ENCODE results near the gene BICD2. TPM values are rescaled to one million over a fixed set of nuclear protein-coding genes. Genes with fewer than 3 reads are reported as not detected.

Gene BICD2
- total RNA-seq, 1 donor from 2014 or later: 25.5 TPM

GRCh38 chr9:92760070-92760469 is 4.6 kb downstream of the BICD2 start:
- no peak for DNase-seq (ENCODE audit: low spot score, unreplicated experiment)
- Mint-ChIP-seq H3K9me3 (ENCODE audit: low read depth) (peaks cover 5% of the 10 kb centered on the region), H3K27ac (no peak overlapping the region), H3K4me3 (ENCODE audit: low read depth) (no peak overlapping the region), H3K4me1 (ENCODE audit: low read depth) (peaks cover 17% of the 10 kb centered on the region), H3K36me3 (ENCODE audit: insufficient read depth) (peaks cover 6% of the 10 kb centered on the region), H3K27me3 (no peaks in the 10 kb centered on the region)
- no peak for TF ChIP-seq CTCF (IDR thresholded peaks at IDR 0.05; ENCODE audit: unreplicated experiment)

DNA sequence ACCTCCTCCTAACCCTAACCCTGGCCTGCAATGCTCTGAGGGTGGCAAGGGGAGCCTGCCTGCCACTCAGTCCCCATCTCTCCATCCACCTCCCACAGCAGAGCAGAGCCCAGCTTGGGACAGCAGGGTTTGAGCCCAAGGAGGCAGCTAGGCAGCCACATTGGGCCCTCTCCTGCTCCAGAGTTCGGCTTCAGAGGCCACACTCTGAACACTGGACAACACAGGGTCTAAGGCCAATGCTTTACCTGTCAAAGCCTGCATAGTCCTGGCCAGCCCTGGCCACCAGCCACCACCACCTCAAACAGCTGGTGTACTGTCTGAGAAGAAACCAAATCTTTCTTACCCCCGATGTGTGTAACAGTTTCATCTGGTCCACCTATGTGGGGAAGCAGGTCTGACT is 5.2 kb downstream of the BICD2 start:
- Mint-ChIP-seq H3K27me3 (no peaks in the 10 kb centered on the region), H3K4me3 (ENCODE audit: low read depth) (no peak overlapping the region), H3K36me3 (ENCODE audit: insufficient read depth) (peaks cover 6% of the 10 kb centered on the region), H3K27ac (no peak overlapping the region), H3K4me1 (ENCODE audit: low read depth) (peaks cover 17% of the 10 kb centered on the region), H3K9me3 (ENCODE audit: low read depth) (peaks cover 5% of the 10 kb centered on the region)
- no peak for TF ChIP-seq CTCF (IDR thresholded peaks at IDR 0.05; ENCODE audit: unreplicated experiment)
- no peak for DNase-seq (ENCODE audit: low spot score, unreplicated experiment)

- TF ChIP-seq CTCF (IDR thresholded peaks at IDR 0.05; ENCODE audit: unreplicated experiment): no peak
- Mint-ChIP-seq H3K36me3 (ENCODE audit: insufficient read depth) (peaks cover 15% of the 10 kb centered on the region), H3K9me3 (ENCODE audit: low read depth) (peaks cover 13% of the 10 kb centered on the region), H3K27ac (no peak overlapping the region), H3K4me1 (ENCODE audit: low read depth) (peaks cover 4% of the 10 kb centered on the region), H3K4me3 (ENCODE audit: low read depth) (no peak overlapping the region), H3K27me3 (no peaks in the 10 kb centered on the region)
- no peak for DNase-seq (ENCODE audit: low spot score, unreplicated experiment)
These were observed 7.8 kb downstream of the BICD2 start for GRCh38 chr9:92756792-92757191.

GRCh38 chr9:92754091-92754745 is 10.4 kb downstream of the BICD2 start:
- Mint-ChIP-seq H3K27me3 (no peaks in the 10 kb centered on the region), H3K9me3 (ENCODE audit: low read depth) (peaks cover 13% of the 10 kb centered on the region), H3K27ac (no peak overlapping the region), H3K4me1 (ENCODE audit: low read depth) (peaks cover 2% of the 10 kb centered on the region), H3K36me3 (ENCODE audit: insufficient read depth) (peaks cover 15% of the 10 kb centered on the region), H3K4me3 (ENCODE audit: low read depth) (no peak overlapping the region)
- TF ChIP-seq CTCF (IDR thresholded peaks at IDR 0.05; ENCODE audit: unreplicated experiment): no peak
- no peak for DNase-seq (ENCODE audit: low spot score, unreplicated experiment)

GRCh38 chr9:92752812-92753404 is 11.7 kb downstream of the BICD2 start:
- TF ChIP-seq CTCF (IDR thresholded peaks at IDR 0.05; ENCODE audit: unreplicated experiment): no peak

More at GRCh38 chr9:92752812-92753404, 11.7 kb downstream of the BICD2 start:
- peaks cover 15% of the 10 kb centered on the region for H3K36me3 Mint-ChIP-seq (ENCODE audit: insufficient read depth)
- peaks cover 2% of the 10 kb centered on the region for H3K4me1 Mint-ChIP-seq (ENCODE audit: low read depth)
- DNase-seq (ENCODE audit: low spot score, unreplicated experiment): no peak
- no peak overlapping the region for H3K27ac Mint-ChIP-seq
- no peak overlapping the region for H3K4me3 Mint-ChIP-seq (ENCODE audit: low read depth)
- H3K9me3 Mint-ChIP-seq (ENCODE audit: low read depth): peaks cover 13% of the 10 kb centered on the region
- H3K27me3 Mint-ChIP-seq: no peaks in the 10 kb centered on the region
